HuH-7 (cell line): ENCODE measurements around the gene PLCB1.

Experiments used
- DNase-seq: peaks from one replicate; pipeline ENCODE4 v3.0.0; 2011; ENCODE audit warnings: low spot score

Gene PLCB1

DNA sequence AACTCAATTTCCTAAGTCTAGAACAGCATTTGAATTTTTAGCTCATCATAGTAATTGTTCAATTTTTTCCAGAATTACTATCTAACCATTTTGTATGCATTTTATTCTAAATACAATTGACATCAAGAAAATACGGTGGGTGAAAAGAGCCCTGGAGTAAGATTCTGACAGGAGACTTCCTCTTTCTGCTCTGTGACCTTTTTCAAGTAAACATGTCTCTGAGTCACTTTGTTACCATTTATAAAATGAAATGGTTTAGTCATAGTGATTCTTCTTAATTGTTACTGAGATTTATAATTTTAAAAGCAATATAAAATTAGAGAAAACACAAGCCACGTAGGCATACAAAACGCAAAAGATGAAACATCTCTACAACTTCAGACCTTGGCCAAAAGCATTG is 80.2 kb downstream of the PLCB1 start:
- DNase-seq: no peak

DNA sequence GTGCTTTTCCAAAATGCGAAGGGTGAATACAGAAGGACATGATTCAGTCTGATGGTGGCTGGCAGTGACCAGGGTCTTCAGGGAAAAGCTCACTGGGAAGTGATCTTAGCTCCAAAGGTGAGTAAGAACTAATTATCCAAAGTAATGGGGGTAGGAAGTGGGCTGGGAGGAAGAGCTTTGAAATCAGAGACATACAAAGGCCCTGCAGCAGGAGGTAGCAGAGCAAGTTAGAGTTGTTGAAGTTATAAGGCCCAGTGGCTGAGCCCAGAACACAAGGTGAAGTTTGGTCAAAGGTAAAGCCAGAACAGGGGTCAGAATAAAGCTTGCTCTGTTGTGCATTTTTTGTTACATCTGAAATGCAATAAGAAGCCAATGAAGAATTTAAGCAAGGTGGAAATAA is 81.2 kb downstream of the PLCB1 start:
- DNase-seq: no peak

DNA sequence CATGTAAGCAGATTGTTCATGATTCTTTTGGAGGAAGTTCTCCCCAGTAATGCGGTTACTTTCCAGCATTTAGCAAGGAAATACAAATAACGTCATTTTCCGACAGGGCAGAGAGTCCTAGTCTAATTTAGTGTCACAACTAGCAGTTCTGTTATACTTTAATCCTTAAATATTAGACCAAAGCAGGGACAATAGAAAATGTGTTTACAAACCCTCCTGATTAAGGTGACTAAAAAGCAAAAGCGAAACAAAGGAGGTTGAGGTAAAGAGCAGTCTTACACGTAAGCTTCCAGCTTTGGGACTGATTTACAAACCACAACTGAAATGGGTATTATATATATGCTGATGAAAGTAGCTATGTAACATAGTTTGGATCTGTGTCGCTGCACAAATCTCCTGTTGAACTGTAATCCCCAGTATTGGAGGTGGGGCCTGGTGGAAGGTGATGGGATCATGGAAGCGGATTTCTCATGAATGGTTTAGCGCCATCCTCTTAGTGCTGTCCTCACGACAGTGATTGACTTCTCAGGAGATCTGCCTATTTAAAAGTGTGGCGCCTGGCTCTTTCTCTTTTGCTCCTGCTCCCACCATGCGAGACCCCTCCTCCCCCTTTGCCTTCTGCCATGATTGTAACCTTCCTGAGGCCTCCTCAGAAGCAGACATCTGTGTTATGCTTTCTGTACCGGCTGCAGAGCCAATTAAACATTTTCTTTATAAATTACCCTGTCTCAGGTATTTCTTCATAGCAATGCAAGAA is 81.9 kb downstream of the PLCB1 start:
- DNase-seq: no peak

DNA sequence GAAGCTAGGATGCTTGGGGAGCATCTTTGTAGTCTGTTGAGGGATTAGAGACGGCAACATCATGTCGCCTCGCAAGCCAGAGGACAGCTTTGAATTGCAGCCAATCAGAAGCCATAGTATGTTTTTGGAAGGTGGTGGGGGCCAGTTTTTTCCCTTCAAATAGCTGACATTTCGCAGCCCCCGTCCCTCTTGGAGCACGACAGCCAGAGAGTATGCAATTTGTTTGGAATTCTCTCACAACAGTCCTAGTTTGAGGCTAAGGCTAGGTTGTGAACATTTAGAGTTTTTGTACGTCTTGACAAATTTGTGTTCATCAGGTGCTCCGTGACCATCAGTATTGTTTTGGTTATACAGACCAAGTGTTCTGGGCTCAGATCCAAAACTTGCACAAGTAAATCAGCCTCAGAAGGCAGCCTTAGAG is 83.3 kb downstream of the PLCB1 start:
- DNase-seq: no peak

GRCh38 chr20:8216375-8217200 is 84.5 kb downstream of the PLCB1 start:
- no peak for DNase-seq

- DNase-seq: no peak
These were observed 86.8 kb downstream of the PLCB1 start for GRCh38 chr20:8218861-8219260.

- DNase-seq: no peak
These were observed 87.3 kb downstream of the PLCB1 start for GRCh38 chr20:8219403-8219802.

- no peak for DNase-seq
These were observed 88.7 kb downstream of the PLCB1 start for GRCh38 chr20:8220716-8221115.

DNA sequence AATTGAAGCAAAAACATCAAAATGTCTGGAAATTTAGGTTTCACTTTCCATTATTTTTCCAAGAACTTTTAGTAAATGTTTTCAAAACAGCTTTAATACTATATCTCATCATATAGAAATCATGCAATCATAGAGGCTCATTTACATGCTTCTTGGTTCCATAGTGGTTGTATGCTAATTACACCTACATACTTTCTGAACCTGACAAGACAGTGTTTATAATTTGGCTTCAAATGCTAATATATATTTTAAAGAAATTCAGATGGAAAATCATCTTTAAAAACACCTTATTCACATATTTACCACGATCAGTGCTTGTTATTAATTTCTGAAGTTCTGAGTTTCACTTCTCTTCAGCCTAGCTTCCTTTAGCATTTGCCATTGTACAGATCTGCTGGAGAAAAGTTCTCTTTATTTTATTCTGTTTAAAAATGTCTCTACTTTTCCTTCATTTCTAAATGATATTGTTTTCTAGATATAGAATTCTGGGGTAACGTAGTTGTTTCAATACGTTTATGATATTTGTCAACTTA is 89.9 kb downstream of the PLCB1 start:
- DNase-seq: no peak

DNA sequence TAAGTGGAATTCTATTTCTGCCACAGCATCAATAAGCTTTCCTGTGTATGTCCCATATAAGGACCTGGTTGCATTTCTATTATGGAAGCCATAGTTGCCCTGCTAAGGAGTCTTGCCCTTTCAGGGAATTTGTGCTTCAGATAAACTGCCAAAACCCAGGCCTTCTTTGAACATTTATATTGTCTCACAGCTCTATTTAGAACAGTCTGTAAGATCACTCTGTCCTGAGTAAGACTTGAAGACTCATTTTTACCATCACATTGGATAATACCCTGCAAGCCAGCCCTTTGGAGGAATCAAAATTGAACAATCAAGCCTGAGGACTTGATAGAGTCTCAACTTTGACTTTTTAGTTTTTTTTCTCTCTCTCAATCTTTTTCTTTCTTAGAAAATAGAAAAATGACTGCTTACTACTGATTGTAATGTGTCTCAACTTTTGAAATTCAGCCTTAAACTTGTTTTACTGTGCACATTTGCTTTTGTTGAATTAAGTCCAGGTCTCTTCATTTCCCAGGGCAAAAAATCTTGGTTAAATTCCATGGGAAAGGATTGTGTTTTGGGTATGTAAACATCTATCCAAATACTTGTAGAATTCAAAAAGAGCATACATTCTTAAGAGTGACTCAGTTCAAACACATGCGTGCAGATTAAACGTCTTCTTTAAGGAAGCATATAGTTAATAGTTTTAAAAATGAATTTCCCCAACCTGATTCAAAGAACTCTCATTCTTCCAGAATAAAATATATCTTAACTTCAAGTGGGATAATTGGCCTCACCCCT is 91.2 kb downstream of the PLCB1 start:
- DNase-seq: no peak

GRCh38 chr20:8225658-8226057 is 93.6 kb downstream of the PLCB1 start:
- no peak for DNase-seq

DNA sequence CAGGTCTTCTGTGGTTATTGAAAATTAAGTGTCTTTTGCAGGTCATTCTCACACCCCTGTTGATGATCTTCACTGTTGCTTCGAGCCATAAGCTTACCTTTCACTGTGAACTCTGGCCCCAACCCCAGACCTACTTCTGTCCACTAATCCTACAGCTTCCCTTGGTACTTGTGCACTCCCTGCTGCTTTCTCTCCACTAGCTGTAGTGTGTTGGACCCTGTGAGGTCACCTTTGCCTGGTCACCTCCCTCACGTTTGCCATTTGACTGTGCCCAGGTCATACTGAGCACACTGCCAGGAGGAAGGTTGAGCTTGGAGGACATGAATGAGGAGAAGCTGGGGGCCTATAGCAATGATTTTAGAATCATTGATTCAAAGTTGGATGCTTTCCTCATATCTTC is 94.0 kb downstream of the PLCB1 start:
- no peak for DNase-seq

- no peak for DNase-seq
These were observed 95.2 kb downstream of the PLCB1 start for GRCh38 chr20:8227293-8227692.

DNA sequence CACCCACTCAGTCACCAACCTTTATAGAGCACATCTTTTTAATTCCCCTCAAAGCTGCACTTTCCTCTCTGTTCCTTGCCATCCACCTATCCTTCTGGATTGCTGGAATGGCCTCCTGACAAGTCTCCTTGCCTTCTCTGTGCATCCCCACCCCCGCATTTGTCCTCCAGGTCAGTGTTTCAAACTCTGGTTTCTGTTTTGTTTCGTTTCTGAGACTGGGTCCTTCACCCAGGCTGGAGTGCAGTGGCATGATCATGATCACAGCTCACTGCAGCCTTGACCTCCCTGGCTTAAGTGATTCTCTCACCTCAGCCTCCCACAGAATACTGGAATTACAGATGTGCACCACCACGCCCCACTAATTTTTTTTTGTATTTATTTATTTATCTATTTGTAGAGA is 96.2 kb downstream of the PLCB1 start:
- DNase-seq: no peak

- no peak for DNase-seq
These were observed 97.0 kb downstream of the PLCB1 start for GRCh38 chr20:8229090-8229489.

DNA sequence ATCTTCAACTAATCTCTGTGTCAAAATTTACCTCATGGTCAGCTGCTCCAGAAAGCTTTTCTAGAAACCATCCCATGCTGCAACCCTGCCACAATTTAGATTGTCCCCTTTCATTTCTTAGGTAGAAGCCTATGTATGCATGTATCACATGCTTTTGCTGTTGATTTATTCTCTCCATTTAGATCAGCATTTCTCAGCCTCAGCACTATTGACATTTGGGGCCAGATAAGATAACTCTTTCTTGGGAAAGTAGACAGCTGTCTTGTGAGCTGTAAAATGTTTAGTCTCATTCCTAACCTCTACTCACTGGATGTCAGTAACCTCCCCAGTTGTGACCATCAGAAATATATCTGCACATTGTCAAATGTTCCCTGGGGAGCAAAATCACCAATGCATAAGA is 99.0 kb downstream of the PLCB1 start:
- no peak for DNase-seq

GRCh38 chr20:8232332-8232731 is 100.3 kb downstream of the PLCB1 start:
- no peak for DNase-seq

DNA sequence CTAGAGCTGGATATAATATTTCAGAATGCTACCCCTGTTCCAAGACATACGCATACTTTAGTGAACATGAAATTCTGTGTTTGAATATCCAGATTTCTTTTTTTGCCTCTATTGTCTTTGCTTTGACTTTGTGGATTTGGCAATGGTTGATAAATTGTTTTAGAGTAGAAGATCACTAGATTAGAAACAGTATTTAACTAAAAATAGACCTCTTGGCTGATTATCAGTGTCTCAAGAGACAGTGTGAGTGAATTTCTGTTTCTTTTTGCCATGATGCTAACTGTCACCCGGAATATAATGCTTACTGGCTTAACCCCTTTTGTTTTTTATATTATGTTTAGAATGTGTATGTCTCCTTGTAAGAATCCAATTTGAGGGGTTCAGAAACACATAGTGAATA is 102.5 kb downstream of the PLCB1 start:
- no peak for DNase-seq

GRCh38 chr20:8242066-8242465 is 110.0 kb downstream of the PLCB1 start:
- DNase-seq: no peak

DNA sequence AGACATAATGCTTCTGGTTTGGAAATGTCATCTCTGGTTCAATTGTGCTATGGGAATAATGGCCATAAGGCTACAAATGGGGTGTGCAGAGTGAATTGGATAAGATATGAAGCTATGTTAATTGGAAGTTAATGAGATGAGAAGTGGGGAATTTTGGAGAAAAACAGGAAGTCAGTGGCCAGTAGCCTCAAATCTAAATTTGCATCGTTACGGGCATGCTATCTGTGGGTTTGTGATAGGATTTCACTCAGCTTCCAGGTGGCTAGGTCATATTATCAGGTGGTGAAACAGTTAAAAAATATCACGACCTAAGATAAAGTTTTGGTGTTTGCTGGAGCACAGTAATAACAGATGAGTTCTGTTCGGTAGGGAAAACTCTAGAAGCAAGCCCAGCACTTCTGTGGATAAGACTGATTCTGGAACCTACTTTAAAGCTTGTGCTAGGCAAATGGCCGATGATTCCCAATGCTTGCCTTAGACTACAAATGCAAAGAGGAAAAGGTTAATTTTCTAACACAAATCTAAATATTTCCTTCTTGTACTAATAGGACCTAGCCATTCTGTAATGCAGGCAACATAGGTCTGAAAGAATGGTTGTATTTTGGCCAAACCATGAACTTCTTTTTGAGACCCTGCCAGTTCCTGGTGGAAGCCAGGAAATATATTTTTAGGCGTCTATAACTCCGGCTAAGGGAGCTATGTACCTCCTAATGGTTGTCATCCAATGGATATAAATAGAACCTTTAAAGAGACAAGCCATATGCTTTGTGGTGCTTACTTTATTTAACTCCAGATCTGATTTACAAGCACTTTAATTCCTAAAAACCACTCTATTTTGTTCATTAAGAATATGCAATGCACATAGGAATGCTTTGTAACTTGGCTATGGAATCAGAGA is 111.0 kb downstream of the PLCB1 start:
- no peak for DNase-seq

DNA sequence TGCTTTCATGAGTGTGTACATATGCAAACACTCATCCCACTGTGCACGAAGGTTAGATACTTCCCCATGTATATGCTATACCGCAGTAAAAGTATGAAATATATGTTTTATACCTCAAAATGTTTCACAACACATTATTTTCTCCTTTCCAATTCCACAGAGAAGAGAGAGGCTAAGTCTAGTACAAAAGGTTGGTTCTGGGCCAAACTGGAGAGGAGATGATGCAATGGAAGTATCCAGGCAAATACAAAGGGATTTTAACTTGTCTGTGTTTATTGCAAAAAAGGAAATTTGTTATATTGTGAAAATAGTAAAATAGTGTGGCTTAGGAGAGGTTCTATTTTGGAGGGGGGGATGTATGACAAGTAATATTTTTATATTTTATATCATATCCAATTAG is 112.6 kb downstream of the PLCB1 start:
- DNase-seq: no peak
